T47D (cell line): Measurements from ENCODE around the gene PEMT.

Source experiments
- DNase-seq, 2 experiments: peaks; one replicate each; pipeline versions ENCODE4 v3.0.0 to v3.0.0-alpha.2; 2011 to 2012; ENCODE audit warnings: low read depth in 1 of 2, low spot score in 1 of 2
- JUND ChIP-seq: IDR thresholded peaks from 2 replicates; pipeline ENCODE4 v1.6.1; 2012; ENCODE audit warnings: low read depth
- in situ Hi-C: cut with HindIII; loops from 2 replicates; pipeline ENCODE4 v1.10.0; 2016; ENCODE audit warnings: low sequenced_read_pairs, low pct_unique_long_range_greater_than_20kb

PEMT gene

DNA sequence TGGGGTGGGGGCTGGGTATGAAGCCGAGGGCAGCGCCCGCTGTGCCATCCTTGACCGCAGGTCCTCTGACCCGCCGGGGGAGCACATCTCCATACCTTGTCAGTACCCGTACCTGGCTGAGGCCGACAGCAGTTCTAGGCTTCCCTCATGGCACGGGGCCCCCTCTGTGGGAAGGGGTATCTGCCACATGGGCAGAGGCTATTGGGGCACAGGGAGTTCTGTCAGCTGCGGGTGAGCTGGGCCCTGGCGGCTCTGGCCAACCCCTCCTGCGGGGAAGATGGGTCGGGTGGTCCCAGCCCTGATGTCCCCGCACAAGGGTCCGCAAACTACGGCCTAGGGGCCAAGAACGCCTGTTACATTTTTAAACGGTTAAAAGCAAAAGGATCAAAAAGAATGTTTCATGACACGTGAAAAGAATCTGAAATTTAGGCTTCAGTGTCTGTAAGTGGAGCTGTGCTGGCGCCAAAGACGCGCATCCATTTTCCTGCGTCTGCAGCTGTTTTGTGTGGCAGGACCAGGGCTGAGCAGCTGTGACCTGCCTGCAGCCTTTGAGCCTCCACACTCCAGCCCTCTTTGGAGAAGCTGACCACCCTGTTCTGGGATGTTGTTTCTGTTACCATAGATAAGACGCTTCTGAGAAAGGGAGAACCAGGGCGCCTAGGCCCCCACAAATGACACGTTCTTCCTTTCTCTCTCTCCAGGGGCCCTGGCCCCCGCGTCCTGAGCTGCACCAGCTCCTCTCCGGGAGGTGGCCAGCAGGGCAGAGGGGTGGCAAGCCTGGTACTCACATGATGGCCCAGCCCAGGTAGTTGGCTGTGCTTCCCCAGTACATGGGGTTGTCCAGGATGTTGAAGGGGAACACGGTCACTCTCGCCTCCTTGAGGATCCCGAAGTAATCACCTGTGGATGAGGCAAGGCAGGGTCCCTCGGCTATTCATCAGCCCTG lies 82.6 kb downstream of the PEMT start:
- no peak for DNase-seq
- in situ Hi-C loops = no loop called here
- TF ChIP-seq JUND = no peak

DNA sequence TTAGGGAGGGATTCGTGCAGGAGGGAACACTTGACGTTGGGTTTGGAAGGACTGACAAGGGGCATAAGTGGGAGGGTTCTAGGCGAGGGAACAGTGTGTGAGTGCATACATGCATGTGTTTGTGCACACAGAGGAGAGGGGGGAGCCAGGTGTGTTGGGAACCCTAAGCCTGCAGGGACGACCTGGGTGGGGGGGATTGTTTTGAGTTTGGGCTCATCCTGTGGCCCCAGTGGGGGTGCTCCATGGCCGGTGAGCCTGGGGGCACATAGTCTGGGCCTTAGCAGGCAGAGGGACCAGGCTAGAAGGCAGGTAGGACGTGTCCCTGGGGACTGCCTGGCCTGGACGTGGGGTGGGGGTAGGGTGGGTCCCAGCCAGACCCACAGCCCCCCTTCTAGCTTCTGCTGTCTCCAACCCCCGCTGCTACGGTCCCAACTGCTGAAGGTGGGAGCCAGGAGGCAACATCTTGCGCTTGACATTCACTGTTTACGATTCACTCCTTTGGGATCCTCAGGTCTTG lies 83.4 kb downstream of the PEMT start:
- no peak for DNase-seq
- TF ChIP-seq JUND = no peak
- in situ Hi-C loops = no loop called here

DNA sequence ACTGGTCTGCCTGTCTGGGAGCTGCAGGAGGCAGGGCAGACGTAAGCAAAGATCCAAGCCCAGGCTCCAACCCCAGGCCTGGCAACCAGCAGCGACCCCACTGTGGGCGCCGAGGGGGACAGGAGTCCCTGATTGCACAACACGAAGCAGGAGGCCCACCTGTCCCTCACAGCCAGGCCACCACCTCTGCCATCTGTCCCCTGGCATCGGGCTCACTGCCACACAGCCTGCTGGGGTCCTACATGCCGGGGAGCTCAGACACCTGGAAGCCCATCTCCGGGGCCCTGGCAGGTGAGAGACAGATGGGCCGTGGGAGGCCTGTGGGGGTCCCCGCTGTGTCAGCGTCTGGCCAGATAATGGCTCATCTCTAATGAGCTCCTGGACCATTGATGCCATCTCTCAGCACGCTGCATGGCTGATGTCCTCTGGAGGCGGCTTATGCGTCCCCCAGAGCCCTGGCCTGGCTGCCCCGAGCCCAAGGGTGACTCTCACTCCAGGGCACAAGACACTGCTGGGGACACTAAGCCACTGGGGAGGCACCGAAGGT lies 84.0 kb downstream of the PEMT start:
- in situ Hi-C loops = no loop called here
- no peak for TF ChIP-seq JUND
- DNase-seq = no peak

DNA sequence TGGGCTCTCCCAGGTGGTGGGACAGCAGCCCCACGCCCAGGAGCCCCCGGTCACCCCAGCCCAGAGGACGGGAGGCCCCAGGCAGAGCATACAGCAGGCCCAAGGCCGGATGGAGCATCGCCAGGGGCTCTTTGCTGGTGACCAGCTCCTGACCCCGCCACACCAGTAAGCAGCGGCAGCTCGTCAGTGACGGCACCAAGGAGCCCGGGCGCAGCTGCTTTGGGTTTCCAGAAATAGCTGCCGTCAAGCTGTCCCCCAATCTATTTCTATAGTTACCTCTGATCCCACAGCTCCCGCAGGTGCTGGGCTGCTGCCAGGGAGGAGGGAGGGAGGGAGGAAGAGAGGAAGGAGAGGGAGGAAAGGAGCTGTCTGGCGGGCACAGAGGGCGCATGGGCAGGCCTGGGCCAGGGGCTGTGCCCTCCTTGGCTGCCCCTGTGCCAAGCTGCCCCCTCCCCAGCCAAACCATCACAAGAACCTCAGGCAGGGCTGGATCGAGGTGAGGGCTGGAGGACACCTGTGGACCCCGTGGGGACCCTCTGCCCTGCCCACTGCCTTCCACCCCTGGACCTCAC lies 84.5 kb downstream of the PEMT start:
- no peak for DNase-seq

DNA sequence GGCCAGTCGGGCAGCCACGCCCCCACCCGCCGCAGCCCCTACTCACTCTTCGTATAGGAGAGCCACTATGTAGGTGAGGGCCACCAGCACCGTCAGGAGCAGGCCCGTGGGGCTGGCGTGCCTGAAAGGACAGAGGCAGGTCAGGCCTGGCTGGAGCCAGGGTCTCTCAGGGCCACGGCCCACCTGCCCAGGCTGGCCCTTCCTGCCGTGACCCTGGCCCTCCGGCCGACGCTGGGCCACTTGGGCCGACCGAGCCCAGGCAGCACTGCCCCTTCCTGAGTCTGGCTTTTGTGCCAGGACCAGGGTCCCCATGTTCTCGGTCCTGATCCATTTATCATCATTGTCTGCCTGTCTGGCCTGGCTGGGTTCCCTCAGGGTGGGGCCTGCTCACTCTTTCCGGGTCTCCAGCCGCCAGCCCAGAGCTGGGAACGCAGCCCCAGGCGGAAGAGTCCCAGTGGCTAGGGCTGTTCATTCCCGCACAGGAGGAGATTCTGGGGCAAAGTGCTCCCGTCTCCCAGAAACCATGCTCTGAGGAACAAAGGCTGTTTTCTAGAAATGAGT lies 85.2 kb downstream of the PEMT start:
- in situ Hi-C loops = no loop called here
- TF ChIP-seq JUND = no peak

More for the DNA sequence above, 84.5 kb downstream of the PEMT start:
- TF ChIP-seq JUND = no peak
- in situ Hi-C loops = no loop called here

DNA sequence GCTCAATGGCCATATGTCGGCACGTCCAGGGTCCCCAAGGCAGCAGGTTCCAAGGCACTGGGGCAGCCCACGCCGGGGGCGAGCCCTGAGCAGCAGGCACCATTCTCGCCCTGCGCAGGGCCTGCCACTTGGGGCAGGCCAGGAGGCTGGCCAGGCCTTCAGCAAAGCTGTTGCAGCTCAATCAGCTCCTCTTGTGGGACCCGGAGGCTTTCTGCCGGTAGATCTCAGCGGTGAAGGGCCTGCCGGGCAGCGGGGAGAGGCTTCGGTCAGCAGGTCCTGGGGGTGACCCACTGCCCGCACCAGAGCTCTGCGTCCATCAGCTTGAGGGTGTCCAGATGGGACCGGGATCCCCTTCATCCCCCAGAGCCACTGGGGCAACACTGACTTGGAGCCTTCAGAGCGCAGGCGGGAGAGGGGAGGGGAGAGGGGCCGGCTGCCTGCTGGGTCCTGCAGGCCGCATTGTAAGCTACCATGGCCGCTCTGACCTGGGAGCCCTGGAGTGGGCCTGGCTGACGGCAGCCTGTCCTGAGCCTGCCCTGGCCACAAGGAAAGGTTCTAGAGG lies 85.8 kb downstream of the PEMT start:
- no peak for DNase-seq
- in situ Hi-C loops = no loop called here
- no peak for TF ChIP-seq JUND

More for the DNA sequence above, 85.2 kb downstream of the PEMT start:
- DNase-seq = no peak

DNA sequence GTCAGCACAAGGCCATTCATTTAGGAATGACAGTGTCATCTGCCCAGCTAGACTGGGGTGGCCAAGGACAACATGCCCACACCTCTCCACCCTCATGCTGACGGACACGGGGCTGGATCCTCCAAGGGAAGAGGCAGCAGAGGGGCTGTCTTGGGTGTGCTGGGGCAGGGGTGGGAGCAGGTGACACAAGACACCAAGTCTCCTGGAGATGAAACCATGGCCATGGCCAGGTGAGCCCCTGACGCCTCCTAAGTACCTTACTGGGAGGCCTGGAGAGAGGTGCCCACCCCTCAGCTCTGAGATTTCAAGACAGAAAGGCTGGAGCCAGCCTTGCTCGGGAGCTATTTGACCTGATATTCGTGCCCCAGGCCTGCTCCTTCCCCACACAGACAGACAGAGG lies 86.4 kb downstream of the PEMT start:
- in situ Hi-C loops = no loop called here
- TF ChIP-seq JUND = no peak
- no peak for DNase-seq

DNA sequence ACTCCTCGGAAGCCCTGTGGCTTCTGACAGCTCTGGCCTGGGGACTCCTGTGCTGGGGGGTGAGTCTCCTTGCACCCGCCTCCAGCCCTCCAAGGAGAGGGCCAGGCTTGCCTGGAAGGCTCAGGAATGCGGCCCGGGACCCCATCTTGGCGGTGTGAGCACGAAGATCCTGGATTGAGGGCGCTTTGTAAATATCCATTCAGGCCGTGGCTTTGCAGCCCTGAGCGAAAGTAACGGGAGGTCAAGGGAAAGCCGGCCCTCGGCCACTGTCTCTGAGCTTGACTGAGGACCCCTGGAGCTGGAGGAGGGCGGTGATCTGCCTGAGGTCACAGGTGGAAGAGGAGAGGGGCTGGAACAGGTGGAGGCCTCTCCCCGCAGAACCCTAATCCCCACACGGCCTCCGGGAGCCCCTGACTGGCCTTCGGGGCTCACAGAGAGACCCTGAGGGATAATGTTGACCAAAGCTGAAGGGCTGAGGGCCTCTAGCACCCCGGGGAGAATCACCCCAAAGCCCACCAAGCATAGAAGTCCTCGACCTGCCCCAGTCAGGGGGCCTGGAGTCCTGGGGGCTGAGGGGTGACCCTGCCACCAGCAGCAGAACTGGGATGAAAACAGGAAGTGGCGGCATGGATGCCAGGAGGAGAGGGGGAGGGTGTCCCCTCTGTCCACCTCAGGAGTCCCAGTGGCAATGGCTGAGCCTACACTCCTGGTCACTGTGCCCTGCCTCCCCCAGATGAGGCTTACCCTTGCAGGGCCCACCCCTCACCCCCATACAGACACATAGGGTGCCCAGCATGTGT lies 87.0 kb downstream of the PEMT start:
- DNase-seq = no peak
- in situ Hi-C loops = no loop called here
- no peak for TF ChIP-seq JUND

DNA sequence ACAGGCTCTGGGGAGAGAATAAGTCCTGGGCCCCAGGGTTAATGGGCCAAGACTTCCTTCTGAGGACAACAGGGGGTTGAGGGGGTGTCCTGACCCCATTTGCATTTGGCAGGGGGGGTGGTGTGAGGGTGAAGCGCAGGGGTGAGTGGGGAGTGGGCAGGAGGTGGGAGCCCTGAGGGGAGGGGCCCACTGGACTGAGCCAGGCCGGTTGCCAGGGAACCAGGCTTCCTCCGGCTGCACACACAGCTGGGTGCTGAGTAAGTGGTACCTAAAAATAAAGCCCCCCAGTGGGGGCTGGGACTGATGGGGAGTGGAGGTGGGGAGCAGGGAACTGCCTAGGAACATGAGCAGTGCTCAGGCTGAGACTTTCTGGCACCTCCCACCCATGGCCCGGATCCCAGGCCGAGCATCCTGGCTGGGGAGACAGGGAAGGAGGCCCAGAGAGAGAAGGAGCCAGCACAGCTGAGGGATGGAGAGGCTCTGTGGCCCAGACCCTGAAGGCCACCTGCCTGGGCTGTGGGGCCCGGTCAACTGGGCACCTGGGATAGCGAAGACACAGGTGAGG lies 87.9 kb downstream of the PEMT start:
- in situ Hi-C loops = no loop called here
- no peak for TF ChIP-seq JUND
- DNase-seq = no peak

DNA sequence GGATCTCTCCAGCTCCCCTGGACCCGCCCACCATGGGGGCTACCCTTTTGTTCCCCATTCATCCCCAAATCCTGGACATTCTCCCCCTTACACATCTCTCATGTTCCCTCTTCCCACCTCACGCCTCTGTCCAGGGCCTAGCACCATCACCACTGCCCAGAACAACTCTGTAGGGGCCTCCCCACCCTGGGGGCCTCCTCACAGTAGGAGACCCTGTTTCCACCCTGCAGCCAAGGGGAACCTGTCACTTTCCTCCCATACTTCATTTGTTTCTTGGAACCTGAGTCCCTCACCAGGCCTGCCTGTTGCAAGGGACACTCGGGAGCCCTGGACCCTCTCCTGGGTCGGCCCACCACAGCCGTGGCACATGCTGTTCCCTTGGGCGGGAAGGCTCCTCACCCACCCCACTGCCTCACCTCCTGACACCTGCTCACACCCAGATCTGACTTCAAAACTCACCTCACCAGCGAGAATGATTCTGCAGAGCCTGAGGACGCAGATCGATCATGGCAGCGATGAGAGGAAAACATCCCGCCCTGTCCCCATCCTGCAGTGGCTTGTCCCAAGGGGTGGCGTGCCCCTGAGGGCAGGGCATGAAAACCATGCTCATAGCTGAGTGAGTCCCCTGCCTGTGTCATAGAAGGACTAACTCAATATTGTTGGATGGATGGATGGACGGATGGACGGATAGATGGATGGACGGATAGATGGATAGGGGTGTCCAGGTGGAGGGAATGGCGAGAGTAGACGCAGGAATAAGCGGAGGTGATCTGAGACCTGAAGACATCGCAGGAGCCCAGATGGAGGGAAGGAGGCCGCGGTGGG lies 88.6 kb downstream of the PEMT start:
- TF ChIP-seq JUND = no peak
- in situ Hi-C loops = no loop called here
- no peak for DNase-seq
